ENCODE measurements around the gene ETV7. TPM values are rescaled to one million over a fixed set of nuclear protein-coding genes. Genes with fewer than 3 reads are reported as not detected.
"Not testable (repeated sequence)": the region's sequence is repeated elsewhere in the genome, so short reads cannot be mapped to it uniquely, and the experiment has no call there.

The ETV7 gene
- total RNA-seq, 4 donors from 2014 or later: 14.3 to 30.0 (median 15.0) TPM

DNA sequence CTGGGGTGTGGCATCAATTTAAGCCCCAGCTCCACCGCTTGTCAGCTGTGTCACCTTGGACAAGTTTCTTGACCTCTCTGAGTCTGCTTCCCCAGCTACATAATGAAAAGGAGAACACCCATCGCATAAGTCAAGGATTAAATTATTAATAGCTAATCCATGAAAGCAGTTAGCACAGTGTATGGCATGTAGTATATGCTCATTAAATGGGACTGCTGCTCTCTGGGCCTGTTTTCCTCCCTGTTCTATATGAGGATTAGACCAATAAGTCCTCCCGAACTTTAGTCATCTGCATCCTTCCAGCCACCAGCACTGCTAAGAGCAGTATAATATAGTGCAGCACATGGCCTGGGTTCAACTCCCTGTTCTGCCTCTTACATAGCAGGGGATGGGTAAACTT is 19.7 kb downstream of the ETV7 start:
- DNase-seq (ENCODE audit: low spot score in 2 of 2): no peak
- TF ChIP-seq CTCF (IDR thresholded peaks at IDR 0.05) (no peak), POLR2A (IDR thresholded peaks at IDR 0.05) (no peak)
- H3K4me3 ChIP-seq (ENCODE audit: low read depth, poor library complexity, severe bottlenecking): no peak overlapping the region
- WGBS, 2 donors: 93 to 96% methylated on average over 3 of the region's 3 CpGs
- intact Hi-C loops (cut with DNase I; ENCODE audit: low total_unique reads): no loop called here

DNA sequence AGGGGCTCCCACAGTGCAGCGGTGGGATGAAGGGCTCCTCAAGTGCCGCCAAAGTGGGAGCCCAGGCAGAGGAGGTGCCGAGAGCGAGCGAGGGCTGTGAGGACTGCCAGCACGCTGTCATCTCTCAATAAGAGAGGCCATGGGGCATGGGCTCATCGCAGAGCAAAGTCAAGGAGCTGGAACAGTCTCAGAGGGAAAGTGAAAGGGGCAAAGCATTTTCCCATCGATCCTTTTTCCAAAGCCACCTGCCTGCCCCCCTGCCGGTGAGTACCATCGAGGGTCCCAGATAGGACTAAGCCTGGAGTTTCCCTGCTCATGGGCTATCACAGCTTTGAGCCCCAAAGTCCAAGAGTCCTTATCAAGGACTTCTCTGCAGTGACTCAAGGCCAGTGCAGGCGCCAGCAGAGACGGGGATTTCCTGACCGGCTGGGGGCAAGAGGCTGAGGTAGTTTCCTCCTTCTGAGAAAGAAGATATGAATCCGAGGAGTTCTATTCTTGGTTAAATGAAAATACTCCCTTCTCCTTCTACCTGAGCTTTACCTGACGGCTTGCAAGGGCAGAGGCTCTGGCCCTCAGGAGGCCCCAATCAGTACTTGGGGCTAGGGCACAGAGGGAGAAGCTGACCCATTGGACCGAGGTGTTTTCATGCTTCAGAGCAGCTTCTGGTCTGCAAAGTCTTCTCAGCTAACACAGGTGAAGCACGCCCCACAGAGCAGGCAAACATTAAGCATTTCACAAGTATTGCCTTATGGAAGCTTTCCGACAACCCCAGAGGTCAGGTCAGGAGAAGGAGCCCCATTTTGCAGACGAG is 22.6 kb downstream of the ETV7 start:
- DNase-seq (ENCODE audit: low spot score in 2 of 2): no peak
- H3K4me3 ChIP-seq (ENCODE audit: low read depth, poor library complexity, severe bottlenecking): no peak overlapping the region
- intact Hi-C loops (cut with DNase I; ENCODE audit: low total_unique reads): loop anchor here (5.0 kb wide), 1 partner anchor 338 kb away; the partner anchor contains the start of gene MAPK14
- 80 to 88% methylated on average over 19 of the region's 19 CpGs for WGBS, 2 donors
- TF ChIP-seq CTCF (IDR thresholded peaks at IDR 0.05) (no peak), POLR2A (IDR thresholded peaks at IDR 0.05) (no peak)

DNA sequence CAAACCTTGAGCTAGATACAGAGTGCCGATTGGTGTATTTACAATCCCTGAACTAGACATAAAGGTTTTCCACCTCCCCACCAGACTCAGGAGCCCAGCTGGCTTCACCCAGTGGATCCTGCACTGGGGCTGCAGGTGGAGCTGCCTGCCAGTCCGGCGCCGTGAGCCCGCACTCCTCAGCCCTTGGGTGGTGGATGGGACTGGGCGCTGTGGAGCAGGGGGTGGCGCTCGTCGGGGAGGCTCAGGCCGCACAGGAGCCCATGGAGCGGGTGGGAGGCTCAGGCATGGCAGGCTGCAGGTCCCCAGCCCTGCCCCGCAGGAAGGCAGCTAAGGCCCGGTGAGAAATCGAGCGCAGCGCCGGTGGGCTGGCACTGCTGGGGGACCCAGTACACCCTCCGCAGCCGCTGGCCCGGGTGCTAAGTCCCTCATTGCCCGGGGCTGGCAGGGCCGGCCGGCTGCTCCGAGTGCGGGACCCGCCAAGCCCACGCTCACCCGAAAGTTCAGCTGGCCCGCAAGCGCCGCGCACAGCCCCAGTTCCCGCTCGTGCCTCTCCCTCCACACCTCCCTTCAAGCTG is 23.3 kb downstream of the ETV7 start:
- WGBS, 2 donors: 97 to 98% methylated on average over 8 to 18 of the region's 34 CpGs
- H3K4me3 ChIP-seq (ENCODE audit: low read depth, poor library complexity, severe bottlenecking); DNase-seq (ENCODE audit: low spot score in 2 of 2): not testable (repeated sequence)
- intact Hi-C loops (cut with DNase I; ENCODE audit: low total_unique reads): loop anchor here (5.0 kb wide), 1 partner anchor 337 kb away; the partner anchor contains the start of gene MAPK14

DNA sequence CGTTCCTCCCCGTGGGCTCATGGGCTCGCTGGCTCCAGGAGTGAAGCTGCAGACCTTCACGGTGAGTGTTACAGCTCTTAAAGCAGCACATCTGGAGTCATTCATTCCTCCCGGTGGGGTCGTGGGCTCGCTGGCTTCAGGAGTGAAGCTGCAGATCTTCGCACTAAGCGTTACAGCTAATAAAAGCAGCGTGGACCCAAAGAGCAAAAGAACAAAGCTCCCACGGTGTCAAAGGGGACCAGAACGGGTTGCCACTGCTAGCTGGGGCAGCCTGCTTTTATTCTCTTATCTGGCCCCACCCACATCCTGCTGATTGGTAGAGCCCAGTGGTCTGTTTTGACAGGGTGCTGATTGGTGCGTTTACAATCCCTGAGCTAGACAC is 24.1 kb downstream of the ETV7 start:
- intact Hi-C loops (cut with DNase I; ENCODE audit: low total_unique reads): loop anchor here (5.0 kb wide), 1 partner anchor 336 kb away; the partner anchor contains the start of gene MAPK14
- not testable (repeated sequence) for H3K4me3 ChIP-seq (ENCODE audit: low read depth, poor library complexity, severe bottlenecking); DNase-seq (ENCODE audit: low spot score in 2 of 2)
- WGBS, 2 donors: 73 to 74% methylated on average over 13 of the region's 13 CpGs

DNA sequence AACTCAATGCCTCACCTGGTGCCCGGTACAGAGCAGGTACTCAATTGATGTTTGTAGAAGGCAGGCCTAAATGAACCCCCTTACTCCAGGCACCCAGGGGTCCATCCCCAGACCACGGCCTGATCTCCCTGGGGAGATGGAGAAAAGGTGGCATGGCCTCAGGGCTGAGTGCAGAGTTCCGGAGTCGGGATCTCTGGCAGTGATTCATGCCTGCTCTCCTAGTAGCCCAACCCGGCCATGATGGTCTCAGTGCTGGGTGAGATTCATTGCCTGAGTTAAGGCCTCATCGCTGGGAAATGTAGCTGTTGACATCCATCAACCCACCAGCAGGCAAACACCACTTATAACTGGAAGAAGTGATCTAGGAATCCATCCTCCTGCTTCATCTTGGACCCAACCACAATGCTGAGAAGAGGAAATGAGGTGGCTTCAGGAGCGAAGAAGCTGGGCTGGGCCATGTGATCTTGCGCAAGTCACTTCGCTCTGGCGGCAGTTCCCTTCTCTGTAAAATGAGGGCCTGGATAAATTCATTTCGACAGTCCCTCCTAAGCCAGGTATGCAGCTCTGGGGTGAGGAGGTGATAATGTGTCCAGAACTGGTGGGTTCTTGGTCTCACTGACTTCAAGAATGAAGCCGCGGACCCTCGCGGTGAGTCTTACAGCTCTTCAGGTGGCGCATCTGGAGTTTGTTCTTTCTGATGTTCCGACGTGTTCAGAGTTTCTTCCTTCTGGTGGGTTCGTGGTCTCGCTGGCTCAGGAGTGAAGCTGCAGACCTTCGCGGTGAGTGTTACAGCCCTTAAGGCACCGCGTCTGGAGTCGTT is 24.7 kb downstream of the ETV7 start:
- 86 to 92% methylated on average over 25 of the region's 25 CpGs for WGBS, 2 donors

DNA sequence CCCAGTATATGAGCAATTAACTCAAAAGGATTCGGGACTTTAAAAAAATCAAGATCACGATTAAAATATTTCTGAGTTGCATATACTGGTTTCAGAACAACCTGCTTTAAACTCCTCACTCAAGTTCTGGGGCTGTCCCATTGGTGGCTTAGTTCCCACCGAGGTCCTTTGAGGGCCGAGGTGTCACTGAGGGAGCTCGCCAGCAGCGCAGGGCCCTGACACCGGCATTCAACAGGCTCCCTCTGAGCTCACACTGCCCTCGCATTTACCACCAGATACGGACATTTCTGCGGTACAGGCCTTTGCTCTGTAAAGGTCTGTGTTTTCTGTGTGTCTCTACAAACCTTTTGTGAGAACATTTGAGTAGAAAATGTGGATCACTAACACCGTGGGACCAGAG is 26.4 kb downstream of the ETV7 start:
- intact Hi-C loops (cut with DNase I; ENCODE audit: low total_unique reads): loop anchor here (5.0 kb wide), 1 partner anchor 334 kb away; the partner anchor contains the start of gene MAPK14

More for the DNA sequence above, 24.7 kb downstream of the ETV7 start:
- no peak overlapping the region for H3K4me3 ChIP-seq (ENCODE audit: low read depth, poor library complexity, severe bottlenecking)
- intact Hi-C loops (cut with DNase I; ENCODE audit: low total_unique reads): loop anchor here (5.0 kb wide), 1 partner anchor 335 kb away; the partner anchor contains the start of gene MAPK14
- no peak for TF ChIP-seq CTCF (IDR thresholded peaks at IDR 0.05)
- TF ChIP-seq POLR2A (IDR thresholded peaks at IDR 0.05): no peak
- DNase-seq (ENCODE audit: low spot score in 2 of 2): no peak

More for the DNA sequence above, 26.4 kb downstream of the ETV7 start:
- no peak for TF ChIP-seq CTCF (IDR thresholded peaks at IDR 0.05)
- TF ChIP-seq POLR2A (IDR thresholded peaks at IDR 0.05): no peak
- 89 to 91% methylated on average over 11 of the region's 11 CpGs for WGBS, 2 donors
- no peak overlapping the region for H3K4me3 ChIP-seq (ENCODE audit: low read depth, poor library complexity, severe bottlenecking)
- DNase-seq (ENCODE audit: low spot score in 2 of 2): no peak

Measured in lower leg skin (tissue), 4 donors.